IMR-90 (cell line): Measurements from ENCODE around the gene ADAT1. TPM values are rescaled to one million over a fixed set of nuclear protein-coding genes. Genes with fewer than 3 reads are reported as not detected.
A peak's percentile ranks its signal among the peaks of the same experiment; 100 is the strongest.

ENCODE experiments used
- ATAC-seq: fragments of 200-7000 bp; cut with Tn5 transposase; 2 replicates; pipeline ENCODE4 v1.9.1; 2020; ENCODE audit warnings: low read depth, mild to moderate bottlenecking, moderate library complexity
- BruUV-seq: library from RNA; stranded (reverse); fragments of 400-500 nt; replicated peaks from 2 replicates; lab custom pipeline; 2021; lab: Mats Ljungman, UMichigan
- CTCF ChIA-PET: fragments of 300-600 bp; formaldehyde crosslinking; extraction: SDS; loops from one replicate; lab custom pipeline; 2021; ENCODE audit warnings: antibody characterized with exemption; lab: Yijun Ruan, JAX
- POLR2A ChIA-PET: fragments of 300-600 bp; sonication (Branson Sonifier 250); formaldehyde crosslinking; loops from one replicate; lab custom pipeline; 2022; ENCODE audit warnings: antibody characterized with exemption; ENCODE audit not compliant: unreplicated experiment; lab: Charles Lee
- DNase-seq: peaks from one replicate; pipeline ENCODE4 v3.0.0; 2013
- H2AFZ ChIP-seq: replicated peaks from 2 replicates; pipeline ENCODE3; 2013; ENCODE audit warnings: low read length, mild to moderate bottlenecking; ENCODE audit not compliant: poor library complexity
- H2AK5ac ChIP-seq: 2 replicates; pipeline ENCODE4 v1.6.1; 2013; ENCODE audit warnings: low read depth, low read length, inconsistent platforms
- H2AK9ac ChIP-seq: replicated peaks from 2 replicates; pipeline ENCODE3; 2013; ENCODE audit warnings: mild to moderate bottlenecking, low read depth, low read length, moderate library complexity; ENCODE audit not compliant: poor library complexity
- H2BK120ac ChIP-seq: 2 replicates; pipeline ENCODE4 v1.6.1; 2013; ENCODE audit warnings: low read depth, low read length, inconsistent platforms
- H2BK15ac ChIP-seq: 3 replicates; pipeline ENCODE4 v1.6.1; 2013; ENCODE audit warnings: low read depth, low read length, inconsistent platforms
- H2BK20ac ChIP-seq: 2 replicates; pipeline ENCODE4 v1.6.1; 2013; ENCODE audit warnings: low read depth, mild to moderate bottlenecking, inconsistent platforms, low read length, moderate library complexity
- H2BK5ac ChIP-seq: 2 replicates; pipeline ENCODE4 v1.6.1; 2013; ENCODE audit warnings: mild to moderate bottlenecking, low read depth, low read length, inconsistent platforms; ENCODE audit not compliant: poor library complexity, severe bottlenecking
- H3K14ac ChIP-seq: replicated peaks from 2 replicates; pipeline ENCODE4 v1.6.1; 2013; ENCODE audit warnings: low read depth, low read length, inconsistent platforms
- H3K18ac ChIP-seq: 2 replicates; pipeline ENCODE4 v1.6.1; 2013; ENCODE audit warnings: low read depth, low read length, control low read depth
- H3K23ac ChIP-seq: 2 replicates; pipeline ENCODE4 v1.6.1; 2013; ENCODE audit warnings: low read depth, low read length, inconsistent platforms
- H3K27ac ChIP-seq: 2 replicates; pipeline ENCODE4 v1.5.1; 2013; ENCODE audit warnings: mild to moderate bottlenecking, control low read depth, low read length; ENCODE audit not compliant: insufficient read depth
- H3K27me3 ChIP-seq: 2 replicates; pipeline ENCODE4 v1.6.1; 2013; ENCODE audit warnings: low read length; ENCODE audit not compliant: control insufficient read depth, insufficient read depth
- H3K36me3 ChIP-seq: 2 replicates; pipeline ENCODE4 v1.6.1; 2013; ENCODE audit warnings: low read length, mixed read lengths; ENCODE audit not compliant: control insufficient read depth, insufficient read depth
- H3K4ac ChIP-seq: 2 replicates; pipeline ENCODE4 v1.6.1; 2013; ENCODE audit warnings: low read depth, low read length, inconsistent platforms
- H3K4me1 ChIP-seq: 2 replicates; pipeline ENCODE4 v1.6.1; 2013; ENCODE audit warnings: low read length, mixed read lengths; ENCODE audit not compliant: control insufficient read depth, insufficient read depth
- H3K4me2 ChIP-seq: 2 replicates; pipeline ENCODE4 v1.6.1; 2013; ENCODE audit warnings: low read depth, mild to moderate bottlenecking, control low read depth, low read length, moderate library complexity
- H3K4me3 ChIP-seq: 2 replicates; pipeline ENCODE4 v1.5.1; 2013; ENCODE audit warnings: low read depth, mild to moderate bottlenecking, control low read depth, low read length, moderate library complexity; ENCODE audit not compliant: insufficient read depth
- H3K56ac ChIP-seq: 2 replicates; pipeline ENCODE4 v1.6.1; 2013; ENCODE audit warnings: low read length, inconsistent platforms; ENCODE audit not compliant: insufficient read depth; ENCODE audit errors: extremely low read depth
- H3K79me1 ChIP-seq, 2 experiments: 2 replicates each; pipeline ENCODE4 v1.6.1; 2013; ENCODE audit warnings: low read length in 2 of 2, inconsistent platforms in 1 of 2, low read depth in 1 of 2
- H3K9ac ChIP-seq: 2 replicates; pipeline ENCODE4 v1.6.1; 2013; ENCODE audit warnings: low read depth, low read length, control low read depth
- H3K9me1 ChIP-seq: 2 replicates; pipeline ENCODE4 v1.6.1; 2013; ENCODE audit warnings: low read length, inconsistent platforms; ENCODE audit not compliant: insufficient read depth
- H3K9me3 ChIP-seq: 2 replicates; pipeline ENCODE4 v1.6.1; 2013; ENCODE audit warnings: low read length; ENCODE audit not compliant: control insufficient read depth, insufficient read depth
- H4K20me1 ChIP-seq: 2 replicates; pipeline ENCODE4 v1.6.1; 2013; ENCODE audit warnings: low read length, inconsistent platforms; ENCODE audit not compliant: insufficient read depth
- H4K5ac ChIP-seq: 2 replicates; pipeline ENCODE4 v1.6.1; 2013; ENCODE audit warnings: mild to moderate bottlenecking, low read depth, low read length, control low read depth
- H4K8ac ChIP-seq, 2 experiments: 2 replicates each; pipeline ENCODE4 v1.6.1; 2013; ENCODE audit warnings: low read depth in 2 of 2, low read length in 2 of 2, control low read depth in 1 of 2, inconsistent platforms in 1 of 2
- H4K91ac ChIP-seq: 2 replicates; pipeline ENCODE4 v1.6.1; 2013; ENCODE audit warnings: low read depth, low read length, inconsistent platforms; ENCODE audit not compliant: insufficient read depth
- BHLHE40 ChIP-seq: fragments of 150-350 bp; IDR thresholded peaks from 2 replicates; pipeline ENCODE4 v1.6.1; 2016; ENCODE audit warnings: mild to moderate bottlenecking, low read depth, low read length
- CEBPB ChIP-seq: IDR thresholded peaks from 2 replicates; pipeline ENCODE4 v1.6.1; 2012; ENCODE audit warnings: low read depth, low read length, improper control_type of control experiment
- CHD1 ChIP-seq: IDR thresholded peaks from 2 replicates; pipeline ENCODE4 v1.6.1; 2012; ENCODE audit warnings: low read depth, low read length, improper control_type of control experiment
- CTCF ChIP-seq: conservative IDR thresholded peaks from 2 replicates; pipeline ENCODE4 v1.5.1; 2012; ENCODE audit warnings: mild to moderate bottlenecking, low read depth, low read length, improper control_type of control experiment
- FOS ChIP-seq: fragments of 150-350 bp; IDR thresholded peaks from 2 replicates; pipeline ENCODE4 v1.6.1; 2016; ENCODE audit warnings: low read depth, low read length
- MAFK ChIP-seq: IDR thresholded peaks from 2 replicates; pipeline ENCODE4 v1.6.1; 2012; ENCODE audit warnings: low read depth, low read length, improper control_type of control experiment
- NFE2L2 ChIP-seq: fragments of 150-350 bp; IDR thresholded peaks from 2 replicates; pipeline ENCODE4 v1.6.1; 2016; ENCODE audit warnings: low read depth, mild to moderate bottlenecking, low read length
- POLR2A ChIP-seq: IDR thresholded peaks from 2 replicates; pipeline ENCODE4 v1.6.1; 2012; ENCODE audit warnings: mild to moderate bottlenecking, low read depth, low read length
- RAD21 ChIP-seq: IDR thresholded peaks from 2 replicates; pipeline ENCODE4 v1.6.1; 2012; ENCODE audit warnings: low read length, improper control_type of control experiment
- RCOR1 ChIP-seq: IDR thresholded peaks from 2 replicates; pipeline ENCODE4 v1.6.1; 2012; ENCODE audit warnings: mild to moderate bottlenecking, low read length, improper control_type of control experiment; ENCODE audit not compliant: insufficient replicate concordance
- SMC3 ChIP-seq: fragments of 150-350 bp; IDR thresholded peaks from 2 replicates; pipeline ENCODE4 v1.6.1; 2016; ENCODE audit warnings: low read depth, mild to moderate bottlenecking, antibody characterized with exemption, low read length, moderate library complexity
- USF2 ChIP-seq: fragments of 150-350 bp; IDR thresholded peaks from 2 replicates; pipeline ENCODE4 v1.6.1; 2017; ENCODE audit warnings: mild to moderate bottlenecking, antibody characterized with exemption, low read length, low read depth
- WGBS, 2 experiments: methylation state at CpG; one replicate each; pipeline versions ENCODE4 v1.1.5 to v1.1.7; 2013; ENCODE audit warnings: missing lambda C conversion rate in 2 of 2; ENCODE audit not compliant: insufficient read length in 1 of 2; ENCODE audit errors: extremely low coverage in 2 of 2; 5-methylcytosine and 5-hydroxymethylcytosine counted together
- dilution Hi-C: fragments of 300-500 bp; cut with HindIII; formaldehyde crosslinking; loops from one replicate; pipeline ENCODE4 v1.14.3; 2018; ENCODE audit warnings: low sequenced_read_pairs; ENCODE audit not compliant: unreplicated experiment
- in situ Hi-C: fragments of 300-500 bp; cut with MboI; formaldehyde crosslinking; loops from 3 replicates; pipeline ENCODE4 v1.14.3; 2019; ENCODE audit warnings: low sequenced_read_pairs, inconsistent platforms, mixed read lengths
- intact Hi-C: fragments of 100-400 bp; cut with micrococcal nuclease; formaldehyde crosslinking; loops from 2 replicates; pipeline ENCODE4 v1.10.0; 2022
- polyA plus RNA-seq, 3 experiments: library from polyadenylated mRNA; depleted of rRNA; stranded (reverse); fragments of >200 nt; gene quantifications; 2 replicates each; pipeline ENCODE4 v1.2.3, GENCODE V29; 2012; ENCODE audit warnings: low replicate concordance in 1 of 3
- total RNA-seq: library from RNA; depleted of rRNA; stranded (reverse); fragments of >200 nt; gene quantifications from 2 replicates; pipeline ENCODE4 v1.2.3, GENCODE V29; 2012

ADAT1 gene
- total and polyA plus RNA-seq, 2 of the 4 experiments (the other 2 are of a cell fraction): 22.7 to 52.9 TPM

GRCh38 chr16:75550211-75550662 lies 72.8 kb downstream of the ADAT1 start:
- no peak overlapping the region for H3K4me2 ChIP-seq
- POLR2A ChIA-PET: no interaction called here
- no peak overlapping the region for H3K18ac ChIP-seq
- H4K5ac ChIP-seq: no peak overlapping the region
- intact Hi-C loops (loop anchor here (1.0 kb wide), 1 partner anchor 79 kb away; no protein-coding TSS in a partner anchor), in situ Hi-C loops (no loop called here), dilution Hi-C loops (no loop called here)
- H2BK15ac ChIP-seq: no peak overlapping the region
- WGBS, 2 experiments: 80% methylated on average over 2 of the region's 7 CpGs; no CpG with 5 or more reads in 1 of the 2 experiments
- no peak for TF ChIP-seq POLR2A
- TF ChIP-seq CHD1: no peak
- no peak for TF ChIP-seq BHLHE40
- TF ChIP-seq MAFK: no peak
- TF ChIP-seq RCOR1: no peak
- no peak for TF ChIP-seq CEBPB
- no peak for TF ChIP-seq NFE2L2
- TF ChIP-seq CTCF: peak; percentile 47
- no peak for TF ChIP-seq FOS
- peak; percentile 51 for TF ChIP-seq RAD21
- TF ChIP-seq SMC3: peak; percentile 38
- no peak for TF ChIP-seq USF2
- ATAC-seq (no peak; the same call in 1 of the 2 replicates), DNase-seq (peak; percentile 43)
- no peak overlapping the region for H4K91ac ChIP-seq
- no peaks in the 10 kb centered on the region; the same call in 1 of the 2 replicates for H3K9me1 ChIP-seq
- H3K23ac ChIP-seq: no peak overlapping the region
- no peaks in the 10 kb centered on the region for H3K9me3 ChIP-seq
- no peak overlapping the region for H2BK5ac ChIP-seq
- no peak overlapping the region for H2AK9ac ChIP-seq
- H3K79me1 ChIP-seq: 0 out of 4 replicates have a peak, but pooled peaks cover 0 to under 1% of the 10 kb centered on the region in 2 experiments
- no peak overlapping the region for H3K4ac ChIP-seq
- H3K56ac ChIP-seq: no peak overlapping the region
- H3K27me3 ChIP-seq: no peaks in the 10 kb centered on the region
- H3K9ac ChIP-seq: no peak overlapping the region
- BruUV-seq: no TSS peak
- H3K14ac ChIP-seq: no peak overlapping the region
- H2BK120ac ChIP-seq: no peak overlapping the region
- H2AK5ac ChIP-seq: no peak overlapping the region
- no peak overlapping the region for H3K27ac ChIP-seq
- H3K4me1 ChIP-seq: no peaks in the 10 kb centered on the region
- no peak overlapping the region for H2AFZ ChIP-seq
- H3K36me3 ChIP-seq: no peaks in the 10 kb centered on the region
- no peak overlapping the region for H3K4me3 ChIP-seq
- no peak overlapping the region for H2BK20ac ChIP-seq
- no peaks in the 10 kb centered on the region for H4K20me1 ChIP-seq
- no peak overlapping the region for H4K8ac ChIP-seq
- CTCF ChIA-PET: interaction anchor here (0.5 to 2.1 kb wide), 3 partner anchors 15 to 1594 kb away, joined by 4 to 7 read pairs (median 5); no protein-coding TSS in a partner anchor
